Endothelial cell of umbilical vein (primary cell): ENCODE measurements around the gene ERCC1.

Experiments
- EZH2 ChIP-seq: IDR thresholded peaks from 2 replicates; pipeline ENCODE4 v1.6.1; 2012; ENCODE audit warnings: borderline replicate concordance, low read depth, mild to moderate bottlenecking, moderate library complexity, low read length, inconsistent platforms; ENCODE audit not compliant: severe bottlenecking
- GATA2 ChIP-seq: IDR thresholded peaks from 2 replicates; pipeline ENCODE4 v1.7.0; 2011; ENCODE audit warnings: low read depth, mild to moderate bottlenecking, moderate library complexity, mixed read lengths, low read length; ENCODE audit not compliant: insufficient read length, insufficient read depth
- MYC ChIP-seq: IDR thresholded peaks from one replicate; pipeline ENCODE4 v1.6.1; 2011; ENCODE audit warnings: mild to moderate bottlenecking, low read depth, low read length
- POLR2A ChIP-seq: IDR thresholded peaks from 2 replicates; pipeline ENCODE4 v1.6.1; 2012; ENCODE audit warnings: low read depth, mild to moderate bottlenecking, control low read depth, low read length
- POLR2AphosphoS5 ChIP-seq: IDR thresholded peaks from 2 replicates; pipeline ENCODE4 v1.6.1; 2012; ENCODE audit warnings: low read depth, mild to moderate bottlenecking, control low read depth, low read length, moderate library complexity; ENCODE audit not compliant: insufficient read depth
- TF ChIP-seq, protein P1 (sequence below), 2 donors: IDR thresholded peaks; 1 replicate in 1 of 2; 2 replicates in 1 of 2; pipeline ENCODE4 v1.5.1; 2011; ENCODE audit warnings: low read length in 2 of 2, mild to moderate bottlenecking in 2 of 2, moderate library complexity in 2 of 2, control low read depth in 1 of 2, inconsistent platforms in 1 of 2, low read depth in 1 of 2; ENCODE audit not compliant: insufficient read depth in 1 of 2; ENCODE audit errors: extremely low read depth in 1 of 2
- TF ChIP-seq, protein P2 (sequence below): IDR thresholded peaks from 2 replicates; pipeline ENCODE4 v1.6.1; 2011; ENCODE audit not compliant: insufficient read depth, insufficient read length

DNA sequence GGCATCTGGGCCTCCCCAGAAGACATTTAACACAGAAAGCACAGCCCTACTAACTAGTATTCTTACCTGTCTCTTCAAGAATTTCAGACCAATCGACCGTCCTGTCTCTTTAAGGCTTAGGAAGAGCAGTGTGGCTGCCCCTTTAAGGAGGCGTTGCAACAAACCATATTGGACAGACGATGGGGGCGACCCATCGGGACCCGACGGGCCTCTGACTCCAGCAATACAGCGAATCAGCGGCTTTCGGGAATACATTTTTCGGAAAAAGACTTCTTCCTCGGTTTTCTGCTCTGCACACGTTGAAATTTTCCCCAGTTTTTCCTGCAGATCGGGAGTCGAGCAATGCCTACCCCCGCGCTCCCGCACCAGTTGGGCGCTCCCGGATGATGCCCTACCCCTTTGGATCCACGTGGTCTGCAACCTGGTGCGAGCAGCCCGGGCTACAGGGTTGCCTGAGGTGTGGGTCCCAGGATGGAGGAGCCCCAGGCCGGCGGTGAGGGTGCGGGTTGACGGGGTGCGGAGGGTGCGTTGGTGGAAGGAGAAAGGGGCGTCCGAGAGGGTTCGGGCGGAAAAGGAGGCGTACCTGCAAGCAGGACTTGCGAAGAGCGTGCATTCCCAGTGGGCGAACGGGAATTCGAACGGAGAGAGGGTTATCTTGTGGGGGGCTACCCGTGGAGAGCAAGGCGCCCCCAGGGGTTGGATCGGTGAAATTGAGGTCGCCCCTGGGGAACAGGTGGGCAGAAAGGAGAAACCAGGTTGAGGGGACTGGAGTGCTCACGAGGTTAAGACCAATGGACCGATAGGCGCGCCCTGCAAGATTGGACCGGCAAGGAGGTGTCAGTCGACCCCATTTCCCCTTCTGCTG is 17.3 kb downstream of the ERCC1 start, which contains the start of gene POLR1G:
- TF ChIP-seq POLR2A = peak; percentile 42
- TF ChIP-seq, protein P1, sequence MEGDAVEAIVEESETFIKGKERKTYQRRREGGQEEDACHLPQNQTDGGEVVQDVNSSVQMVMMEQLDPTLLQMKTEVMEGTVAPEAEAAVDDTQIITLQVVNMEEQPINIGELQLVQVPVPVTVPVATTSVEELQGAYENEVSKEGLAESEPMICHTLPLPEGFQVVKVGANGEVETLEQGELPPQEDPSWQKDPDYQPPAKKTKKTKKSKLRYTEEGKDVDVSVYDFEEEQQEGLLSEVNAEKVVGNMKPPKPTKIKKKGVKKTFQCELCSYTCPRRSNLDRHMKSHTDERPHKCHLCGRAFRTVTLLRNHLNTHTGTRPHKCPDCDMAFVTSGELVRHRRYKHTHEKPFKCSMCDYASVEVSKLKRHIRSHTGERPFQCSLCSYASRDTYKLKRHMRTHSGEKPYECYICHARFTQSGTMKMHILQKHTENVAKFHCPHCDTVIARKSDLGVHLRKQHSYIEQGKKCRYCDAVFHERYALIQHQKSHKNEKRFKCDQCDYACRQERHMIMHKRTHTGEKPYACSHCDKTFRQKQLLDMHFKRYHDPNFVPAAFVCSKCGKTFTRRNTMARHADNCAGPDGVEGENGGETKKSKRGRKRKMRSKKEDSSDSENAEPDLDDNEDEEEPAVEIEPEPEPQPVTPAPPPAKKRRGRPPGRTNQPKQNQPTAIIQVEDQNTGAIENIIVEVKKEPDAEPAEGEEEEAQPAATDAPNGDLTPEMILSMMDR (IDR thresholded peaks at IDR 0.05; ENCODE audit: extremely low read depth in 1 of 2, insufficient read depth in 1 of 2, low read depth in 1 of 2, low read length in 2 of 2) = no peak
- peak; percentile 64 for TF ChIP-seq POLR2AphosphoS5
- peak; percentile 95 for TF ChIP-seq MYC
- TF ChIP-seq EZH2 = no peak
- TF ChIP-seq, protein P2, sequence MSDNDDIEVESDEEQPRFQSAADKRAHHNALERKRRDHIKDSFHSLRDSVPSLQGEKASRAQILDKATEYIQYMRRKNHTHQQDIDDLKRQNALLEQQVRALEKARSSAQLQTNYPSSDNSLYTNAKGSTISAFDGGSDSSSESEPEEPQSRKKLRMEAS = peak; percentile 93
- no peak for TF ChIP-seq GATA2
